ENCODE measurements around the gene TDRD10.
"Not testable (repeated sequence)": the region's sequence is repeated elsewhere in the genome, so short reads cannot be mapped to it uniquely, and the experiment has no call there.

TDRD10 gene

DNA sequence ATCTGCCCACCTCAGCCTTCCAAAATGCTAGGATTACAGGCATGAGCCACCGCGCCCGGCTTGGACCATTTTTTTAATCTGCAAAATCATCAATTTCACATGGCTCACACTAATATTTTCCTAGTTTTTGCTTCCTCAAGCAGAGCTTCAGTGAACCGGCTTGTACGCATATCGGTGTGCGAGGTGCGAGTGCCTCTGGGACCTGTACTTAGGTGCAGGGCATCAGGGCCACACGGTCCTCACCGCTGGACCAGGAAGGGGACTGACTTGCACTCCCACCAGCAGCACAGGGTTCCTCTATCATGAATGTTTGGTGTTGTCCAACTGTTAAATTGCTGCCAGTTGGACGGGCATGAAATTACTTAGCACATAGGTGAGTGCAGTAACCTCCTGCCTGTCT is 15.6 kb downstream of the TDRD10 start:
- DNase-seq = no peak

DNA sequence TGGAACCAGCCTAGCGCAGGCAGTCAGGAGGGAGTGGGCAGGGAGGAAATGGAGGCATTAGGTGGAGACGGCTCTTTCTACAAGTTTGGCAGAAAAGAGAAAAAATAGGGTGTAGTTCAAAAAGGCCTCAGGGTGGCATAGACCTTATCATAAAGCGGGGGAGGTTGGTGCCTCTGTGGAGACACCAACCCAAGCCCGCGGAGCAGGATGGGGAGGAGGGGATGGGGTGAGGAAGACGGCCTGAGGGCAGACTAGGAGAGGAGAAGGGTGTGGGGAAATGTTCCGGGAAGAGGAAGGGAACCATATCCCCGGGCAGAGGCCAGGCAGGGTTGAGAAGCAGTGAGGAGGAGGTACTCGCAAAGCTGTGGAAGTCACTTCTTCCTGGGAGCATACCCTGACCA is 17.6 kb downstream of the TDRD10 start:
- no peak for DNase-seq

DNA sequence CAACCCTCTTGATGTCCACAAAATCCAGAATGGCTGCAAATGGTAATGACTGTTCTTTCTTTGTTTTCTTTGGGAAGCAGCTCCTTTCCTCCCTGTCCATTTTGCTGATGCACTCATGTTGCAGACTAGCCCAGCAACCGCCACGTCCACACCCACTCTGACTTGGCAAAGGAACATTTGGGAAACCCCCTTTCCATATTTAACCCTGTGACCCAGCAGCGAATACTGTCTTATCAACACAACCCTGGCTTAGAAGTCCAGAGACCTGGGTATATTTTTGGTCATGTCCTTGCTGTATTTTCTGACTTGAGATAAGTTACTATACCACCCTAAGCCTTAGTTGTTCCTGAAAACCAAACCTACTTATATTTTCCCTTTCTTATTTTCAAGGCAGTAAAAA is 18.3 kb downstream of the TDRD10 start:
- DNase-seq = no peak

DNA sequence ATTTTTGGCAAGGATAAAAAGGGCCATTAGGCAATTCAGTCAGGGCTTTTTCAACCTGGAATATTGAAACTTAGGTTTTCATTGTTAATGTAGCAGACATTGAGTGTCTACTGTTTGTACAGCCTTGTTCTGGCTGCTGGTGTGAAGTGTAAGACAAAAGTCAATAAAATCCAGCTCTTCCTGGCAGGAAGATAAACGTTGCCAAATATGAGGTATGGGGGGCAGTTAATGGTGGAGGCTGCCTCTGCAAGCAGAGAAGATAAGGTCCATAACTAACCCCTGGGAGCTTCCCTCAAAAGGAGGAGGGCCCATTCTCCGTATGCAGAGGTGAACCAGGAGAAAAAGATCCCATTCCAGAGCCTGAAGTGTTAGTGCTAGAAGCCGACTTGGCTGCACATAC is 19.7 kb downstream of the TDRD10 start:
- no peak for DNase-seq

DNA sequence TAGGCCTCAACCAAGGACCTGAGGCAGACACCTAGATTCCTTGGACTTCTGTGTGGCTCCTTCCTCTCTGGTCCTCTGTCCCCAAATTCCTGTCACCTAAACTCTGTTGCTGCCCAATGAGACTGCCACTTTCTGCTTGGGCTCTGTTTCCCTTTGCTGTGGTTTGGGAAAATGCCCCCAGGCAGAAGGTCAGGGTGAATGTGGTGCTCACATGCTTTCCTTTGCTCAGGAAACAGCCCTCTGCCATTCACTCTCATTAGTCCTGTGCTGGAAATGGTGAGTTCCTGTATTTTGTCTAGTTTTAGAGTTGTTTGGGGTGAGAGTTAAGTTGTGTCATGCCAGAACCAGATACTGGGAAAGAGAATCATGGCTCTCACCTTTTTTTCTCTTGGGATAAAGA is 22.9 kb downstream of the TDRD10 start:
- DNase-seq = no peak

DNA sequence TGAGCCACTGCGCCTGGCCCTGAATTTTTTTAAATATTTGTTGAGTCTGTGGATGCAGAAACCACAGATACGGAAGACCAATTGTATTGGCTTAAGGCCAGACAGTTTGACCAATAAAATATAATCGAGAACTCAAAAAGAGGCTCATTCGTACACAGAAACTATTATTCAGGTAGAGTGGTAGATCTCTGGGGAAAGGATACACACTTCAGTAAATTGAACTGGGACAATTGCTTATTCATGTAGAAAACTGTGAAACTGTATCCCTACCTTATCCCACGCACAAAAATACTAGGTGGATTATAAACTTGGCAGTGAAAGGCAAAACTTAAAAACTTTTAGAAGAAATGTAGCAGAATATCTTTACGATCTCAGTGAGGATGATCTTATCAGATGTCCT is 25.2 kb downstream of the TDRD10 start:
- no peak for DNase-seq

DNA sequence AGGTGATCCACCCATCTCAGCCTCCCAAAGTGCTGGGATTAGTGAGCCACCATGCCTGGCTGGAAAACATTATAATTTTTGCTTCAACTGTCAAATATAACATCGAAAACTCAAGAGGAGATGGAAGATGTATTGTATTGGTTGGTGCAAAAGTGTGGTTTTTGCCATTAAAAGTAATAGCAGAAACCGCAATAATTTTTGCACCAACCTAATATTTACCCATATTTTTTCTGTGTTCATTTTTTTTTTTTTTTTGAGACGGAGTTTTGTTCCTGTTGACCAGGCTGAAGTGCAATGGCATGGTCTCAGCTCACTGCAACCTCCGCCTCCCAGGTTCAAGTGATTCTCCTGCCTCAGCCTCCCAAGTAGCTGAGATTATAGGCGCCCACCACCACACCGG is 27.3 kb downstream of the TDRD10 start:
- DNase-seq = no peak

DNA sequence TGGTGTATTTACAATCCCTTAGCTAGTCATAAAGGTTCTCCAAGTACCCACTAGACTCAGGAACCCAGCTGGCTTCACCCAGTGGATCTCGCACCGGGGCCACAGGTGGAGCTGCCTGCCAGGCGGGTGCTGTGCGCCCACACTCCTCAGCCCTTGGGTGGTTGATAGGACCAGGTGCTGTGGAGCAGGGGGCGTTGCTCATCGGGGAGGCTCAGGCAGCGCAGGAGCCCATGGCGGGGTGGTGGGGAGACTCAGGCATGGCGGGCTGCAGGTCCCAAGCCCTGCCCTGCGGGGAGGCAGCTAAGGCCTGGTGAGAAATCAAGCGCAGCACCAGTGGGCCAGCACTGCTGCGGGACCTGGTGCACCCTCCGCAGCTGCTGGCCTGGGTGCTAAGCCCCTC is 29.9 kb downstream of the TDRD10 start:
- DNase-seq = not testable (repeated sequence)

DNA sequence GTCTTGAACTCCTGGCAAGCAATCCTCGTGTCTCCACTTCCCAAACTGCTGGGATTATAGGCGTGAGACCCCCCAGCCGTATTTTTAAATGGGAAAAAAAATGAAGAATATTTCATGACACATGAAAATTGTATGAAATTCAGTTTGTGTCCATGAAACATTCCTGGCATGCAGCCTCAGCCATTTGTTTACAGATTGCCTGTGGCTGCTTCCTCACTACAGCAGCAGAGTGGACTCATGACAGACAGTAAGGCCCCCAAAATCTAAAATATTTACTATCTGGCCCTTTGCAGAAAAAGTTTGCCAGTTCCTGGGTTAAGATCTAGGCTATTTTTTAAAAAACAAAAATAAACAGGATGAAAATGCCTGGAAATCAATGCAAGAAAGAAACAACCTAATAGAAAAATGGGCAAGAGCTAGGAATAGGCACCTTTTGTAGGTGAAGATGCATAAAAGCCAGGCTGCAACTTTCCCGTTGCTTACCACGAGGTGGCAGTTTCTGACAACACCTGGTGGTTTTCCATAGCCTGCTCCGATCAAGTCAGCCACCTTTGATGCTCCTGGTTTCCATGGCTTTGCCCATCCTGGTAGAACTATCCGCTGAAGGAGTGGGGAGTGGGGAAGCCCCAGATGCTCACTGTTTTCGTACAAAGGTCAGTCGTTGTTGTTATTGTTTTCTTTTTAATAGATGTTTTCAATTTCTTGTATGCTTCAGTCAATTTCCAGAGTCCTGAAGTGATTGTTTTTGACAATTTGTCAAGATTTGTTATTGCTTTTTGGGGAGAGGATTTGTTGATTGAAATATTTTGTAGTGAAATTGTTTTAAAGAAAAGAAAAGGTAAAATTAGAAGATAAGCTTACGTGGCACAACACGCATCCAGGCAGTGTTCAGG is 32.2 kb downstream of the TDRD10 start:
- DNase-seq = peak; percentile 16

DNA sequence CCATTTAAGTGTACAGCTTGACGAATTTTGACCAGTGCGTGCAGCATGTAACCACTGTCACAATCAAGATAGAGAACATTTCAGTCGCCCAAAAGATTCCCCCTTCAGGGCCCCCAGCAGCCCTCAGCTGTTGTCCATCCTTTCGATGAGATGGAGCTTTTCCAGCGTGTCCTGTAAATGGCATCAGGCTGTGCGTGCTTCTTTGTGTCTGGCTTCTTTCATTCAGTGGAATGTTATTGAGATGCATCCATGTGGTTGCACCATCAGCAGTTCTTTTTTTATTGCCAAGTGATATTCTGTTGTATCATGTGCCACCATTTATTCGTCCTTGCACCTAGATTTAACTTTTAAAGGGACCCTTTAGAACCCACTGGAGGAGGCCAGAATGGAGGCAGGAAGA is 34.6 kb downstream of the TDRD10 start:
- no peak for DNase-seq

DNA sequence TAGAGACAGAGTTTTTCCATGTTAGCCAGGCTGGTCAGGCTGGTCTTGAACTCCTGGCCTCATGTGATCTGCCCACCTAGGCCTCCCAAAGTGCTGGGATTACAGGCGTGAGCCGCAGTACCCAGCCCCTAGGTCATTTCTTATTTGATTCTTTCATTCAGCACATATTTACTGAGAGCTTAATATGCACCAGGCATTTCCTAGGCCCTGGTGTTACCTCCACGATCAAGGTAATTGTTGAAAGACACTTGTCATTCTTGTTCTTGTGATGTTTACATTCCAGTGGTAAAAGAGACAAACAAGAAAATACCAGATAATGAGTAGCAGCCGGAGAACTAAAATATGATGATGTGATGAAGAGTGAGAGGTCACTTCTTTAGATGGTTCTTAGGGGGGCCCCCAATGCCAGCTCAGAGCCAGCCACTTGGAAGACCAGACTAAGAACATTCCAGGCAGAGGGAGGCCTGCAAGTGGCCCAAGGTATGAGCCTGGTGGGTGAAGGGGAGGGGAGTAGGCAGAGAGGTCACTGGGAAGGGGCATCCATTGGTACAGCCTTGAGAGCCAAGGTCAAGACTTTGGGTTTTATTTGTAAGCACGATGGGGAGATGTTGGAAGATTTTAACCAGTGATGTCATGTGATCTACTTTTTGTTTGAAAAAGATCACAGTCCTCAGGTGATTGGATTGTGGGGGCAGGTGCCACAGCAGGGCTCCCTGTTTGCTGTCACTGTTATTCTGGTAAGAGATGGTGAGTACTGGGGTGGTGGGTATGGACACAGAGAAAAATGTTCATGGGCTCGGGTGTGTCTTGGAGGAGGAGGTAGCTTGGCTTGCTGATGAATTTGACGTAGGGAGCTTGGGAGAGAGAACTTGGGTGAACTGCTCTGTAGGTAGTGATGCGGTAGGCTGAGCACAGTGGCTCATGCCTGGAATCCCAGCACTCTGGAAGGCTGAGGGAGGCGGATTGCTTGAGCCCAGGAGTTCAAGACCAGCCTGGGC is 37.8 kb downstream of the TDRD10 start:
- DNase-seq = no peak

DNA sequence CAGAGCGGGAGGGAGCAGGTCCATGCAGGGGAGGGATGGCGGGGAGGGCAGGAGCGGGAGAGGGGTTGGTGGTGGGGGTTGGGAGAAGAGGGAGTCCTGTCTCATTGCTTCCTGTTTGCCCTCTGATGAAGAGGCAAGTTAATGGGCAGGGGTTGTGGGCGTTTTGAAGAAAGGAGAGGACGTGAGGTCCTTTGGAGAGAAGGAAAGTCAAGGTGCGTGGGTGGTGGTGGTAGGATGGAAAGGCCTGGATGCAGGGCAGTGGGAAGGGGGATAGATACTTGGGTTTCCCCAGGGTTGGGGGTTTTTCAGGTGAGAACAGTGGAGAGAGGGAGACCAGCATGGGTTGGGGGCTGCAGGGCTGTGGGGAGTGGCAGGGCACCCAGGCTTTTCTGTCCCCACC is 39.2 kb downstream of the TDRD10 start:
- DNase-seq = no peak

DNA sequence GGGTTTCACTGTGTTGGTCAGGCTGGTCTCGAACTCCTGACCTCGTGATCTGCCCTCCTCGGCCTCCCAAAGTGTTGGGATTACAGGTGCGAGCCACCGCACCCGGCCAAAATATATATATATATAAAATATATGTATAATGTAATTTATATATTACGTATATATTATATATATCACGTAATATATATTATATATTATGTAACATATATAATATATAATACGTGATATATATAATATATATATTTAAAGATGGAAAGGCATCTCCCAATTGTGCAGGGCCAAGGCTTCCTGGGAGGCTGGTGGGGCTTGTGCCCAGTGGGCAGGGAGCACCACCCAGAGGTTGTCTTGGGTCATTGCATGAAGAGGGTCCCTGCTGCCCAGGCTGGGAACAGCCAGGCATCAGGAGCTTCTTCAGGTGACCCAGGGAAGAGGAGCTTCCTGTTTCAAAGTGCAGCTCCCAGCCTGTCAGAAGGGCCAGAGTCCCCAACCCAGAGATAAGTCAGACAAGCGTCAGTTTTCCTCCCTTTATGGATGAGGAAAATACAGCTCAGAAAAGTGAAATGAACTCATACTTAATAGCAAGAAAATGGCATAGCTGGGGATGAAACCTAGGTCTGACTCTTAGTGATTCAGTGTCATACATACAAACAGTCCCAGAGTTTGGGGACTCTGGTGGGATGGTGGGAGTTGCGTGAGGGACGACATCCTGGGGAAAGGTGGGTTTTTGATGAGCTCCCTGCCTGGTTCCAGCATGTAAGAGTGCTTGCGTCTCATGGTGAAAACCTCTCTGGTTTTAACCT is 44.4 kb downstream of the TDRD10 start:
- peak; percentile 52 for DNase-seq

DNA sequence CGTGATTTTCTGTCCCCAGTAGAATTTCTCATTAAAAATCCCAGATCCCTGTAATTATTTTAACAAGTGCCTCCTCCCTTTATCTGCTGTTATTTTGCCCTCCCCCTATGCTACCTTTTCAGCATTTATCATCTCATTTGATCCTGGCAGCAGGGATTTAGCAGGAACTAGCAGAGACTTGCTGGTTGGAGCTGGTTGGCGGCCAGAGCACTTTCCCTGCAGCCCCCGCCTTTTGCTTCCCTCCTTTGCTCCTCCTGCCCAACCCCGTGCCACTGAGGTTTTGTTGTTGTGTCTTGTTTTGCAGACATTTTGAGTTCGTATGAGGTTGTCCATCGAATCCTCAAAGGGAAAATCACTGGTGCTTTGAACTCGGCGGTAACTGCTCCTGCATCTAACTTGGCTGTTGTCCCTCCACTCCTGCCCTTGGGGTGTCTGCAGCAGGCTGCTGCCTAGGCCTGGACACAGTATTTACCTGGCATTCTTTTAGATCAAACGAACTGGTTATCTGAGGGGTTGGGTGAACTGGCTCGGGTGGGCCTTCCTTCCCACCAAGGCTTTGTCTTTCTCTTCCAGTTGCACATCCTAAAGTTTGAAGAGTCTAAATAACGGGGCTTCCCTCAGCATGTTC is 45.2 kb downstream of the TDRD10 start:
- DNase-seq = no peak

DNA sequence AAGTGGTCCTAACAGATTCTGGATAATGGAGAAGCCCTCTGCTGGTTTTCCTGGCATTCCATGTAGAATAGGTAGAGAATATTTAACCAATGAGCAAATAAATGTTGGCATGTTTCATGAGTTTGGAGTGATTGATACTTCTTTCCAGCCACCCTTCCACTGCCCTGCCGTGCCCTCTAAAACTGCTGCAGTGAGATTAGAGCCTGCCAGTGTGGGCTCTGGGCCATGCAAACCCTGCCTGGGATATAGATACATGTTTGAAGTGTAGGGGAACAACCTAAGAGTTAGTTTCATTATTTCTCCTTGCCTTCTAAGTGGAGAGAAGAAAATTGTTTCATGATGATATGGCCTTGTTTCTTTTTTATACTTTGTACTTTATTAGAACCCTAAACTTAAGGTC is 46.0 kb downstream of the TDRD10 start:
- no peak for DNase-seq

DNA sequence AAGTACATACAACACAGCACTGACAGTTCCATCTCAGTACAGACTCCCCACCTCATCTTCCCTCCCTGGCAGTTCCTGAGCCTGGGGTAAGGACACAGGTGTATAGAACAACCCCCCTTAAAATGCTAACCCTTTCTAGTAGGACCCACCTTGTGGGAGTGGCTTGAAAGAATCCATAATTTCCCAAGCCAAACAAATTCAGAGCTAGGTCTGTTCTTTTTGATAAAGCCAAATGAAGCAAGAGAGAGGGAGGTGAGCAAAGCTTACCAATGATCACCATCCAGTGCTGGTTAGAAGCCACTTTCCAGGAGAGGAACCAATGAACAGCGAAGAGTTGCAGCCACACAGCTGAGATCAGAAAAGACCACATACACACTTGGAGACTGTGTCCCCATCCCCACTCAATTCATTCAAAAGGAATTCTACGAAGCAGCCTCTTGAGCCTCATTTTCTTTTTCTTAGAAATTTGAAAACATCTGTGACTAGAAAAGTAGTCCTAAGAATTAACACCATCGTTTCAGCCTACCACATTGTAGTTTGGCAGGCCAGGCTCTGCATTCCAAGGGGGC is 47.3 kb downstream of the TDRD10 start:
- DNase-seq = no peak

DNA sequence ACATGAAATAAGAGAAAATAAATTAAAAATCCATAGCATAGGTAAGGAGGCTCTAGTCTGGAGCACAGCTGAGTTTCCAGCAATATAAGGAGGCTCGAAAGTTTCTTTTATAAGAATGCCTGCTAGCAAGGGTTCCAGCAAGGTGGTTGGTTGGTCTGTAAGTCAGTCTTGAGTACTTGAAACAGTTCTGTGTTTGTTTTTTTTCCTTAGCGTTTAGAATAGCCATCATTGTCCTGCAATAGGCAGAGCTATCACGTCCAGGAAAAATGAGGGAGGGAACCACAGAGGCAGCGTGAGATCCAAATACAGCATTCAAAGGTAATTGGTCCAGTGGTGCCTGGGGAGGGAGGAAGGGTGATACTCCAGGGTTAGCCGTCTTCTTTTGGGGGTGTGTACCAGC is 48.1 kb downstream of the TDRD10 start:
- DNase-seq = no peak

DNA sequence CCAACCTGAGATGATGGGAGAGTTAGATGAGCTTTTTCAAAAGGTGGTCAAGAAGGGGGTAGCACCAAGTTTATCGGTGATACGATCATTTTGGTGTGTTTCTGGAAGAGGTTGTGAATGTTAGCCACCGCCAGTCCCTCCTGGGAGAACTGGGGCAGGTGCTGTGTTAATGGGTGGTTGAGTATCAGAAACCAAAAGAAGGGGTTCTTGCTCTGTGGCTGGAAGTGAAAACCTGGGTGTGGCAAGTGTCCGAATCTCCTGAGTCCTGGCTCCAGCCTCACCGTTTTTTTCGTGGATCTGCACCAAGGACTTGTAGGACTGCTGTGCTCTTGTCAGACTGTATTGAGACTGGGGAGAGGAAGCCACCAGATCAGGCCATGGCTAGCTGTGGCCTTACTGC is 48.6 kb downstream of the TDRD10 start:
- no peak for DNase-seq

DNA sequence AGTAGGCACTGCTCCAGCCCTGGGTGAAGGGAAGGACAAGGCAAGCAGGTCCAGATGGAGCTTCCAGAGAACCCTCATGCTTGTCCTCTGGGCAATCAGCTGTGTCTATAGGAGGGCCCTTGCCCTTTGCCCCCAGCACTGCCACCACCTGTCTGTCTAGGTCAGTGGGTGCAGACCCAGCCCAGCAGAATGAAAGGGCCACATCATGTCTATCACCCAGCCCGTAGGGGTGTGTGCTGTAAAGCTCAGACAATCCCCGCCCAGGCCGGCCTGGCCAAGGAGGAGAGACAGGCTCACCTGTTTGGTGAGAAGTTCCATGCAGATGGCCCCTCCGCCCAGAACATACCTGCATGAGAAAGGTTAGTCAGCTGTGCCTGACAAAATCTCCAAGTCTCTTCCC is 49.5 kb downstream of the TDRD10 start:
- DNase-seq = no peak

DNA sequence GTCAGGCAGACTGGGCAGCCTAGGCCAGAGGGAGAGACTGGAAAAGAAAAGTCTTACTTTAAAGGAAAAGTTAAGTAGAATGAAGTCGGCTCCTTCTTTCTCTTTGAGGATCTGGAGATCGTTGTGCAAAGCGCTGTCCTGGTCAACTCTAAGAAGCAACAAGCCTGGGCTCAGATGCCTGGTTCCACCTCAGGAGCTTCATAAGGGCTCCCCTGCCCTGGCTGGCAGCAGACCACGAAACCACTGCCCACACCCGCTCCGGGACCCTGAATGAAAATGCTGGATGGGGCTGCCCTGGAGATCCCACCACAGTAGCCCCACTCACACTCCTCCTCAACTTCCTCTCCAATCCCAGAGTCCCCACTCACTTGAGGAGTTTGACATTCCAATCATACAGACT is 50.0 kb downstream of the TDRD10 start:
- no peak for DNase-seq

DNA sequence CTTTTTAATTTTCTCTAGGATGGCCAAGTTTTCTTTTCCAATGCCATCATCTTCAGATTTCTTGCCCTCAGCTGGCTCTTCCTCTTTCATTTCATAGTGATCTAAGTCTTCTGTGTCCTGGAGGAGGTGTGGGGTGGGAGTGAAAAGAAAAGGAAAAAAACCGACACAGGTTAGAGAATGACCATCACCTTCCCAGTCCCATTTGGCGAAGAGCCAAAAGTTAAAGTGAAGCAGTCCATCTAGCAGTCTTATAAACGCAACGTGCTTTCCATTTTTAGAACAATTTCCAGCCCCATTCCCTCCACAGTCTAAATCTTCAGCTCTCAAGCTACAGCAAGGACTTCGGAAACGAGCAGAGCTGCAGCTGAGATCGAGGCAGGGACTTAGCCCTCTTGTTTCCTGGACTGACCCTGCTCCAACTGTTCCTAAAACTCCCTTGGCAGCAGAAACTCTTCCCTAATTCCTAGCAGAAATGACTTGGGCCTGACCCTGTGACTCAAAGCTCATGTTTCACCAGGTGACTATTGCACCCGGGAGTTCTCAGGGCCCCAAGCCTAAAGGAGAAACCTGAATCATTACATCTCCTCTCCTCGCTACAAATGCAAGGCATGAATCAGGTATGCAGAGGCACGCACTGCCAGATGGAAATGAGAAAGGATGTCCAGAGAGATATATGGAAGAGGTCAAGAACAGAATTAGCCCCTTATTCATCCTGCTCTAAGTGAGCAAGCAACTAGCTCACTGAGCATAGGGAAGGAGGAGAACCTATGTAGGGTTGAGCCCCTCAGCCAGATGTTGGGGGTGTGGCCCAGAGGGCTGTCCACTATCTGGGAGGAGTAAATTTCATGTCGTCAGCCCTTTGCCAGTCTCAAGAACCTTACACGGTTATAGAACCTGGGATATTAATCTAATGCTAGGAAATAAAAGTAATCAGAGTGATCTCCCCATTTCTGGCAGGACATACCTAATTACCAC is 51.3 kb downstream of the TDRD10 start:
- DNase-seq = no peak
